HG02885 (cell line): Measurements from ENCODE around the gene MAP3K2.

ENCODE experiments used
- ATAC-seq: cut with Tn5 transposase; IDR thresholded peaks from one replicate; pipeline ENCODE4 v1.9.1; 2021; ENCODE audit warnings: mild to moderate bottlenecking; ENCODE audit not compliant: unreplicated experiment, poor library complexity

Gene MAP3K2

GRCh38 chr2:127255146-127255545 lies 132.6 kb downstream of the MAP3K2 start:
- ATAC-seq, result no peak

GRCh38 chr2:127254386-127254981 lies 133.3 kb downstream of the MAP3K2 start:
- ATAC-seq, result no peak
